HG03378 (cell line): ENCODE data around the gene RASA4B.
A peak's percentile ranks its signal among the peaks of the same experiment; 100 is the strongest.
"Not testable (repeated sequence)": the region's sequence is repeated elsewhere in the genome, so short reads cannot be mapped to it uniquely, and the experiment has no call there.

Source experiments
- ATAC-seq: cut with Tn5 transposase; IDR thresholded peaks from one replicate; pipeline ENCODE4 v1.9.1; 2021; ENCODE audit warnings: mild to moderate bottlenecking, moderate library complexity; ENCODE audit not compliant: unreplicated experiment

The RASA4B gene

GRCh38 chr7:102455596-102455995 lies 62.0 kb downstream of the RASA4B start:
- no peak for ATAC-seq

- not testable (repeated sequence) for ATAC-seq
These were observed 62.6 kb downstream of the RASA4B start for GRCh38 chr7:102454932-102455331.

GRCh38 chr7:102454468-102454867 lies 63.1 kb downstream of the RASA4B start:
- no peak for ATAC-seq

- no peak for ATAC-seq
These were observed 64.3 kb downstream of the RASA4B start for GRCh38 chr7:102453319-102453718.

GRCh38 chr7:102452451-102452850 lies 65.1 kb downstream of the RASA4B start:
- no peak for ATAC-seq

GRCh38 chr7:102451371-102452054 lies 66.1 kb downstream of the RASA4B start:
- no peak for ATAC-seq

GRCh38 chr7:102450242-102450641 lies 67.3 kb downstream of the RASA4B start:
- ATAC-seq = no peak

GRCh38 chr7:102449136-102449535 lies 68.4 kb downstream of the RASA4B start:
- ATAC-seq = no peak

- ATAC-seq = no peak
These were observed 70.3 kb downstream of the RASA4B start for GRCh38 chr7:102447311-102447710.

GRCh38 chr7:102446387-102447156 lies 71.0 kb downstream of the RASA4B start:
- ATAC-seq = no peak

GRCh38 chr7:102445674-102446071 lies 71.9 kb downstream of the RASA4B start:
- no peak for ATAC-seq

- peak; percentile 44 for ATAC-seq
These were observed 72.5 kb downstream of the RASA4B start for GRCh38 chr7:102444961-102445673.

GRCh38 chr7:102439963-102440795 lies 77.4 kb downstream of the RASA4B start:
- ATAC-seq = no peak

GRCh38 chr7:102436118-102436517 lies 81.5 kb downstream of the RASA4B start:
- ATAC-seq = no peak

GRCh38 chr7:102434039-102434486 lies 83.5 kb downstream of the RASA4B start:
- ATAC-seq = no peak

GRCh38 chr7:102433219-102434038 lies 84.1 kb downstream of the RASA4B start, which contains the start of gene ORAI2:
Gene ORAI2, plus strand, starts transcription at chr7:102433575. Its CDS starts 5,382 bp downstream, at chr7:102438957.
- ATAC-seq = no peak
